ENCODE data around the gene PIAS4.

PIAS4 gene

GRCh38 chr19:4067396-4068046 lies 60.0 kb downstream of the PIAS4 start:
- no peak for TF ChIP-seq CTCF (IDR thresholded peaks at IDR 0.05; ENCODE audit: insufficient read depth, low read depth, low read length, missing control alignments)

GRCh38 chr19:4068047-4068966 lies 60.8 kb downstream of the PIAS4 start:
- no peak for TF ChIP-seq CTCF (IDR thresholded peaks at IDR 0.05; ENCODE audit: insufficient read depth, low read depth, low read length, missing control alignments)
- peak overlapping the region; percentile 95 for H3K4me3 ChIP-seq (ENCODE audit: low read depth, low read length)
- DNase-seq (ENCODE audit: low read depth), result no peak

More at GRCh38 chr19:4067396-4068046, 60.0 kb downstream of the PIAS4 start:
- H3K4me3 ChIP-seq (ENCODE audit: low read depth, low read length), result peak overlapping the region; percentile 95
- DNase-seq (ENCODE audit: low read depth), result no peak

- DNase-seq (ENCODE audit: low read depth), result no peak
- H3K4me3 ChIP-seq (ENCODE audit: low read depth, low read length), result no peak overlapping the region
- TF ChIP-seq CTCF (IDR thresholded peaks at IDR 0.05; ENCODE audit: insufficient read depth, low read depth, low read length, missing control alignments), result no peak
These were observed 61.9 kb downstream of the PIAS4 start for GRCh38 chr19:4069331-4069959.

- DNase-seq (ENCODE audit: low read depth), result no peak
- no peak overlapping the region for H3K4me3 ChIP-seq (ENCODE audit: low read depth, low read length)
- TF ChIP-seq CTCF (IDR thresholded peaks at IDR 0.05; ENCODE audit: insufficient read depth, low read depth, low read length, missing control alignments), result no peak
These were observed 64.1 kb downstream of the PIAS4 start for GRCh38 chr19:4071610-4072009.

GRCh38 chr19:4075373-4075772 lies 67.8 kb downstream of the PIAS4 start:
- TF ChIP-seq CTCF (IDR thresholded peaks at IDR 0.05; ENCODE audit: insufficient read depth, low read depth, low read length, missing control alignments), result no peak
- DNase-seq (ENCODE audit: low read depth), result no peak
- H3K4me3 ChIP-seq (ENCODE audit: low read depth, low read length), result no peak overlapping the region

- TF ChIP-seq CTCF (IDR thresholded peaks at IDR 0.05; ENCODE audit: insufficient read depth, low read depth, low read length, missing control alignments), result no peak
- H3K4me3 ChIP-seq (ENCODE audit: low read depth, low read length), result no peak overlapping the region
- no peak for DNase-seq (ENCODE audit: low read depth)
These were observed 69.5 kb downstream of the PIAS4 start for GRCh38 chr19:4077007-4077374.
